Adrenal gland (tissue), 12 donors: Measurements from ENCODE around the gene SLC16A11. TPM values are rescaled to one million over a fixed set of nuclear protein-coding genes. Genes with fewer than 3 reads are reported as not detected.
A peak's percentile ranks its signal among the peaks of the same experiment; 100 is the strongest.

ENCODE experiments used
- DNase-seq, 7 donors: peaks; one replicate each; pipeline ENCODE4 v3.0.0-alpha.2; 2019 to 2020
- H3K27ac ChIP-seq, 5 donors: fragments of 200-600 bp; sonication (generic) in 4 of 5; 1 replicate in 3 of 5; 2 replicates in 2 of 5; pipeline versions ENCODE4 v1.5.1 to v1.8.0; 2016 to 2020; ENCODE audit warnings: mild to moderate bottlenecking in 1 of 5
- H3K27me3 ChIP-seq: fragments of 200-600 bp; 2 replicates; pipeline ENCODE4 v1.8.0; 2021
- H3K36me3 ChIP-seq, 2 donors: fragments of 200-600 bp; replicated peaks in 1 of 2; 1 replicate in 1 of 2; 2 replicates in 1 of 2; pipeline versions ENCODE4 v1.5.1 to v1.8.0; 2018 to 2022
- H3K4me1 ChIP-seq, 2 donors: fragments of 200-600 bp; replicated peaks in 1 of 2; 1 replicate in 1 of 2; 2 replicates in 1 of 2; pipeline versions ENCODE4 v1.5.1 to v1.8.0; 2018 to 2021
- H3K4me3 ChIP-seq, 4 donors: fragments of 200-600 bp; sonication (generic) in 3 of 4; one replicate each; pipeline ENCODE4 v1.5.1; 2016 to 2018
- H3K9me3 ChIP-seq, 3 donors: fragments of 200-600 bp; sonication (generic) in 1 of 3; replicated peaks in 1 of 3; 1 replicate in 2 of 3; 2 replicates in 1 of 3; pipeline versions ENCODE4 v1.5.1 to v1.8.0; 2016 to 2021
- CTCF ChIP-seq, 6 experiments: fragments of 450-650 bp in 4 of 6; fragments of 200-600 bp in 2 of 6; sonication (generic) in 1 of 6; IDR thresholded peaks; 1 replicate in 5 of 6; 2 replicates in 1 of 6; pipeline versions ENCODE4 v1.5.1 to v1.8.0; 2016 to 2021; ENCODE audit warnings: antibody characterized with exemption in 6 of 6, mild to moderate bottlenecking in 2 of 6, moderate library complexity in 1 of 6
- POLR2A ChIP-seq, 2 donors: fragments of 450-650 bp; IDR thresholded peaks; one replicate each; pipeline ENCODE4 v1.6.1; 2017; ENCODE audit warnings: antibody characterized with exemption in 2 of 2, mild to moderate bottlenecking in 2 of 2, moderate library complexity in 1 of 2
- WGBS, 4 donors: extraction: QIAGEN DNeasy Blood & Tissue Kit in 2 of 4; methylation state at CpG; one replicate each; pipeline versions ENCODE4 v1.1.5 to v1.1.7; 2013 to 2017; 5-methylcytosine and 5-hydroxymethylcytosine counted together
- intact Hi-C, 2 donors: fragments of 100-400 bp; cut with DNase I; formaldehyde crosslinking; loops; one replicate each; pipeline versions ENCODE4 v1.14.1 to v1.15.0; 2022 to 2023
- polyA plus RNA-seq, 3 donors: library from polyadenylated mRNA; stranded (reverse); fragments of 200-250 nt in 2 of 3; fragments of 350-450 nt in 1 of 3; fragmentation: Illumina TruSeq in 1 of 3; extraction: RNeasy Lipid Tissue Mini Kit (QIAGEN cat#74804) in 1 of 3; gene quantifications; one replicate each; pipeline ENCODE4 v1.2.3, GENCODE V29; 2013 to 2014
- total RNA-seq, 9 donors: library from RNA; depleted of rRNA in 4 of 9; stranded (reverse); fragments of >200 nt in 4 of 9; fragments of 120-200 nt in 1 of 9; fragmentation: NEBNext Ultra II Directional in 1 of 9; extraction: Animal tissue kit (Norgen Biotek cat#: 25700) in 1 of 9; gene quantifications; one replicate each; pipeline versions ENCODE4 v1.1.0 to v1.2.4, GENCODE V29; 2013 to 2023
- donor health status: healthy with polysubstance abuse.
- donor health status: Bipolar disorder and iron deficiency.
- donor health status: DM: yes; HTN: yes; CAD: no.
- donor health status: DM: no; HTN: no; CAD: no.
- donor health status: DM: no; HTN: no; CAD: no.
- donor health status: DM: yes; HTN: yes; CAD: no.

The SLC16A11 gene
- total and polyA plus RNA-seq, 12 donors: 0.18 to 3.0 (median 0.69) TPM; not detected in 3

GRCh38 chr17:7011415-7011814, 32.5 kb downstream of the SLC16A11 start:
- Histone ChIP-seq H3K4me3 (peak overlapping the region in 2 of 4 donors; percentile 87 to 94), H3K9me3 (no peaks in the 10 kb centered on the region), H3K27ac (peak overlapping the region in 1 of 5 donors; percentile 95), H3K4me1 (peaks cover 20 to 44% of the 10 kb centered on the region in 2 donors), H3K27me3 (no peaks in the 10 kb centered on the region), H3K36me3 (peaks cover 0 to 5% of the 10 kb centered on the region in 2 donors)
- intact Hi-C loops: no loop called here
- peak in 1 of 7 donors; percentile 25 for DNase-seq
- no peak for TF ChIP-seq CTCF (IDR thresholded peaks at IDR 0.05)
- no peak for TF ChIP-seq POLR2A (IDR thresholded peaks at IDR 0.05)
- WGBS, 4 donors: 23 to 39% (median 30%) methylated on average over 14 of the region's 14 CpGs

GRCh38 chr17:7010523-7010922, 33.4 kb downstream of the SLC16A11 start:
- Histone ChIP-seq H3K4me1 (peaks cover 20 to 38% of the 10 kb centered on the region in 2 donors), H3K4me3 (no peak overlapping the region), H3K36me3 (peaks cover 0 to 5% of the 10 kb centered on the region in 2 donors), H3K9me3 (no peaks in the 10 kb centered on the region), H3K27ac (no peak overlapping the region), H3K27me3 (no peaks in the 10 kb centered on the region)
- TF ChIP-seq CTCF (IDR thresholded peaks at IDR 0.05): no peak
- DNase-seq: no peak
- WGBS, 4 donors: 89 to 97% (median 91%) methylated on average over 2 of the region's 2 CpGs
- intact Hi-C loops: no loop called here

GRCh38 chr17:7007143-7007542, 36.7 kb downstream of the SLC16A11 start:
- intact Hi-C loops: loop anchor here (5.0 to 10.0 kb wide), 3 partner anchors 95 to 342 kb away; no protein-coding TSS in a partner anchor
- H3K36me3 ChIP-seq: peaks cover 0 to 16% of the 10 kb centered on the region in 2 donors
- peaks cover 11 to 23% of the 10 kb centered on the region in 2 donors for H3K4me1 ChIP-seq
- TF ChIP-seq CTCF (IDR thresholded peaks at IDR 0.05): no peak
- TF ChIP-seq POLR2A (IDR thresholded peaks at IDR 0.05): no peak
- H3K27ac ChIP-seq: no peak overlapping the region
- no peak for DNase-seq
- no peaks in the 10 kb centered on the region for H3K27me3 ChIP-seq
- WGBS, 4 donors: 78 to 95% (median 82%) methylated on average over 2 of the region's 2 CpGs
- H3K9me3 ChIP-seq: no peaks in the 10 kb centered on the region
- H3K4me3 ChIP-seq: no peak overlapping the region

GRCh38 chr17:7005716-7006115, 38.2 kb downstream of the SLC16A11 start:
- no peak for DNase-seq
- Histone ChIP-seq H3K36me3 (peaks cover 0 to 30% of the 10 kb centered on the region in 2 donors), H3K9me3 (no peaks in the 10 kb centered on the region), H3K27ac (no peak overlapping the region), H3K27me3 (no peaks in the 10 kb centered on the region), H3K4me3 (no peak overlapping the region), H3K4me1 (peaks cover under 1 to 10% of the 10 kb centered on the region in 2 donors)
- 74 to 83% (median 81%) methylated on average over 5 to 6 of the region's 7 CpGs for WGBS, 4 donors
- intact Hi-C loops: loop anchor here (5.0 to 10.0 kb wide), 3 partner anchors 93 to 341 kb away; no protein-coding TSS in a partner anchor
- TF ChIP-seq CTCF (IDR thresholded peaks at IDR 0.05) (no peak), POLR2A (IDR thresholded peaks at IDR 0.05) (no peak)
